IPS-20b (cell line): ENCODE data around the gene TRIM10.
A peak's percentile ranks its signal among the peaks of the same experiment; 100 is the strongest.

Experiments
- H3K27ac ChIP-seq: one replicate; pipeline ENCODE4 v1.5.1; 2013; ENCODE audit warnings: low read length
- H3K27me3 ChIP-seq: 2 replicates; pipeline ENCODE4 v1.6.1; 2013; ENCODE audit warnings: mild to moderate bottlenecking, low read length, inconsistent platforms; ENCODE audit not compliant: insufficient read depth
- H3K36me3 ChIP-seq: 2 replicates; pipeline ENCODE4 v1.6.1; 2013; ENCODE audit warnings: low read depth, mild to moderate bottlenecking, inconsistent platforms, low read length, moderate library complexity; ENCODE audit not compliant: insufficient read depth
- H3K4me1 ChIP-seq: 2 replicates; pipeline ENCODE4 v1.6.1; 2013; ENCODE audit warnings: mild to moderate bottlenecking, control low read depth, inconsistent platforms, low read length, moderate library complexity; ENCODE audit not compliant: insufficient read depth
- H3K4me3 ChIP-seq: 2 replicates; pipeline ENCODE4 v1.5.1; 2013; ENCODE audit warnings: mild to moderate bottlenecking, low read length, inconsistent platforms
- H3K9ac ChIP-seq: 2 replicates; pipeline ENCODE4 v1.6.1; 2013; ENCODE audit warnings: low read depth, mild to moderate bottlenecking, inconsistent platforms, low read length, moderate library complexity
- H3K9me3 ChIP-seq: 2 replicates; pipeline ENCODE4 v1.6.1; 2013; ENCODE audit warnings: mild to moderate bottlenecking, low read depth, low read length, inconsistent platforms; ENCODE audit not compliant: insufficient read depth

The TRIM10 gene

GRCh38 chr6:30160785-30161531 lies at the start of gene TRIM10:
Gene TRIM10 (minus strand): TSS chr6:30161211. CDS start chr6:30160858, 353 bp downstream.
- Histone ChIP-seq H3K36me3 (no peaks in the 10 kb centered on the region), H3K27me3 (peaks cover 4% of the 10 kb centered on the region; the same call in 1 of the 2 replicates), H3K4me1 (no peaks in the 10 kb centered on the region), H3K9me3 (no peaks in the 10 kb centered on the region), H3K9ac (no peak within 1 kb of the TSS), H3K27ac (no peak within 1 kb of the TSS), H3K4me3 (no peak within 1 kb of the TSS)

DNA sequence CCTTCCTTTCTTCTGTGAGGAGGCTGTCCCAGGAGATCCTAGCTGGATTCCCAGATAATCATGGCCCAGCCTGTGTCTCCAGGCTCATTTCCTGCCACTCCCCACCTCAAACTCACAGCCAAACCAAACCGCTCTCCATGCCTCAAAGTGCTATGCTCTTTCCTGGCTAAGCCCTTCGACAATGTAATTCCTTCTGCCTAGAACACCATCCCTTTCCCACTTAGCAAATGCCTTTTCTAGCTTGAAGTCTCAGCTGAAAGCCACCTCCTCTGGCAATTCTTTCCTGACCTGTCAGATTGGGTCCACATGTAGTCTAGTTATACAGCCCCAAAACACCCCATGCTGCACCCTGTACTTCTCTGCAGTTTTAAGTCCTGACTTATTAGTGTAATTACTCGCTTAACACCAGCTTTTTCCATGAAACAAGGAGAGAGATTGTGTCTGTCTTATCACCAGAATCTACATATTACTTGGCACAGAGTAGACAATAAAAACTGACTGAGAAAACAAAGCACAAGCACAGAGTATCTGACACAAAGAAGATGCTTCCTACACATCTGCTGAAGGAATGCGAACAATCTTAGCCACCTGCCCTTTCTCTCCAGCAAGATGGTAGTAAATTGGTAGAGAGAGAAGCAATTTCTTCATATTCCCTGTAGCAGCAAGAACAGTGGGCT lies 46.7 kb upstream of the TRIM10 start:
- H3K36me3 ChIP-seq: 0 out of 2 replicates have a peak, but pooled peaks cover 12% of the 10 kb centered on the region

GRCh38 chr6:30206799-30207618 lies 46.0 kb upstream of the TRIM10 start:
- H3K9me3 ChIP-seq: no peaks in the 10 kb centered on the region
- peak overlapping the region; percentile 15; the same call in 1 of the 2 replicates for H3K4me3 ChIP-seq
- H3K4me1 ChIP-seq: peaks cover 37% of the 10 kb centered on the region
- no peaks in the 10 kb centered on the region for H3K27me3 ChIP-seq
- H3K27ac ChIP-seq: no peak overlapping the region
- 0 out of 2 replicates have a peak, but pooled peaks cover 12% of the 10 kb centered on the region for H3K36me3 ChIP-seq
- H3K9ac ChIP-seq: no peak overlapping the region

More for the DNA sequence above, 46.7 kb upstream of the TRIM10 start:
- Histone ChIP-seq H3K9me3 (no peaks in the 10 kb centered on the region), H3K4me1 (peaks cover 32% of the 10 kb centered on the region), H3K4me3 (no peak overlapping the region), H3K27ac (no peak overlapping the region), H3K27me3 (no peaks in the 10 kb centered on the region), H3K9ac (no peak overlapping the region)

DNA sequence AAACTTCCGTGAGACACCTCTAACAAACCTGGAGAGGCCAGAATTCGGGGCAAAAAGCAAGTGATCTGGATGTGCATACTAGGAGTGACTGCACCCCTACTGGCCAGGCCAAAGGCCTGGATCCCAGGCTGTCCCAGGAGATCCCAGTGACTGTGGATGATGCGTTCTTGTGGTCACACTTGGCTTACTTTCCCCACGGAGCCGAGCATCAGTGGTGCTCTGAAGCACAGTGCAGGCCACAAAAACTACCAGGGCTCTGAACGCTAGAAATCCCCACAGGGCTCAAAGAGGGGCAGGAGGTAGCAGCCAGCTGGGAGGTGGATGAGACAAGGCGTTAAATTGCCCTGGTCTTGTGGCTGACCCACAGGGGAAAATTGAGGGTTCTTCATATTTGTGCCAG lies 45.1 kb upstream of the TRIM10 start:
- H3K36me3 ChIP-seq: 0 out of 2 replicates have a peak, but pooled peaks cover 12% of the 10 kb centered on the region
- no peaks in the 10 kb centered on the region for H3K27me3 ChIP-seq
- no peak overlapping the region for H3K27ac ChIP-seq
- peaks cover 37% of the 10 kb centered on the region for H3K4me1 ChIP-seq
- H3K9me3 ChIP-seq: no peaks in the 10 kb centered on the region
- H3K9ac ChIP-seq: no peak overlapping the region
- H3K4me3 ChIP-seq: no peak overlapping the region

DNA sequence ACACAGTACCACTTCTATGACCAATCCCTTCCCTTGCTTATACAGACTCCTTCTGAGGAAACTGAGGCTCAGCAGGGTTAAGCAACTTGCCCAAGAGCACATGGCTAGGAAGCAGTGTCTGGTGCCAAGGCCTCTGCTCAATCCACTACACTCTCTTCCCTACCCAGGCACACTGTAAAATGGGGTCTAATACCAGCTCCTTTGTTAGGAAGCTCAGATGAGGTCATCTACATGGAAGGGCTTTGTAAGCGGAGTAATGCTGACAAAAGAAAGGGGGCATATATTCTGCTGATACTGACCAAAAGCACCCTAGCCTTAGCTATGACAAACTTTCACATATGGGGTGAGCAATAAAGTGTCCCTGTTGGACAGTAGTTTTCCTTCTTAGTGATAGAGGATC lies 43.1 kb upstream of the TRIM10 start:
- H3K27me3 ChIP-seq: no peaks in the 10 kb centered on the region
- H3K4me3 ChIP-seq: no peak overlapping the region
- peaks cover 19% of the 10 kb centered on the region for H3K36me3 ChIP-seq
- no peaks in the 10 kb centered on the region for H3K9me3 ChIP-seq
- H3K4me1 ChIP-seq: peaks cover 30% of the 10 kb centered on the region
- no peak overlapping the region for H3K9ac ChIP-seq
- no peak overlapping the region for H3K27ac ChIP-seq

GRCh38 chr6:30202366-30202765 lies 41.4 kb upstream of the TRIM10 start:
- Histone ChIP-seq H3K27ac (no peak overlapping the region), H3K4me3 (no peak overlapping the region), H3K27me3 (no peaks in the 10 kb centered on the region), H3K9me3 (no peaks in the 10 kb centered on the region), H3K4me1 (peaks cover 23% of the 10 kb centered on the region), H3K9ac (no peak overlapping the region), H3K36me3 (peaks cover 31% of the 10 kb centered on the region)

GRCh38 chr6:30200551-30201281 lies 39.7 kb upstream of the TRIM10 start:
- Histone ChIP-seq H3K36me3 (peaks cover 48% of the 10 kb centered on the region), H3K4me3 (no peak overlapping the region), H3K9me3 (no peaks in the 10 kb centered on the region), H3K27ac (no peak overlapping the region), H3K9ac (no peak overlapping the region), H3K4me1 (peaks cover 19% of the 10 kb centered on the region), H3K27me3 (no peaks in the 10 kb centered on the region)

DNA sequence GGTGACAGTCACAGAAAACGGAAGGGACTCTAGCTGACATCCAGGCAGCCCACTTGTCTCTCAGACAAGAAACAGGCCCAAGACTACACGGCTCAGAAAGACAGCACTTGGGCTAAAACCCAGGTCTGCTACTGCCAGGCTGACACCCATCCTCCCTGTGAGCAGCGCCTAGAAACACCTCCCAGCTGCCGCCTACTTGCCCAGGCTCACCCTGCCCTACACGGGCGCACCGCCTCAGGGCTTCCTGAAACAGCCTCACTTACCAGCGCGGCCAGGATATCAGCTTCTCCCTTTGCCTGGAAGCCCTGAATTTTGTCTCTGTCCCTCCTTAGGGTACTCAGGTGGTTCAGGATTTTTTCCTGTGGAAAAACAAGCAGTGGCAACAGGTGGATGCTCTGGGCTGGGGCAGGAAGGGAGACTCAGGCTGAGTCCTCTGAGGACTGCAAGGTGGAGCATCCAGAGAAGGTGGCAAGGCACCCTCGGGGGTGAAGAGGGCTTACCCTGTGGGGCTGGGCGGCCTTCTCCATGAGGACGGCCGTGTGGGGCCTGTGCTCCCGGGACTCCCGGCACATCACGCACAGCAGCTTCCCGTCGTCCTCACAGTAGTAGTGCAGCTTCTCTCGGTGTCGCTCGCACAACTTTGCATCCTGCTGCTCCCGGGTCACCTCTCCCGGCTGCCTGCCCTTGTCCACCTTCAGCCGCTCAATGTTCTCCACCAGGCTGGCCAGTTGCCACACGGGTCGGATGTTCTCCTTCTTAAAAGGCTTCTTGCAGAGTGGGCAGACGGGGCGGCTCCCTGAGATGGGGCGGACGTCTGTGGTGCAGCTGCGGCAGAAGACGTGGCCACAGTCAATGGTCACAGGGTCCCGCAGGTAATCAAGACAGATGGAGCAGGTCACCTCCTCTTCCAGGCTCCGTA lies 37.4 kb upstream of the TRIM10 start:
- no peak overlapping the region for H3K9ac ChIP-seq
- H3K36me3 ChIP-seq: peaks cover 65% of the 10 kb centered on the region
- no peaks in the 10 kb centered on the region for H3K27me3 ChIP-seq
- H3K27ac ChIP-seq: no peak overlapping the region
- no peak overlapping the region for H3K4me3 ChIP-seq
- H3K9me3 ChIP-seq: no peaks in the 10 kb centered on the region
- peaks cover 16% of the 10 kb centered on the region for H3K4me1 ChIP-seq

DNA sequence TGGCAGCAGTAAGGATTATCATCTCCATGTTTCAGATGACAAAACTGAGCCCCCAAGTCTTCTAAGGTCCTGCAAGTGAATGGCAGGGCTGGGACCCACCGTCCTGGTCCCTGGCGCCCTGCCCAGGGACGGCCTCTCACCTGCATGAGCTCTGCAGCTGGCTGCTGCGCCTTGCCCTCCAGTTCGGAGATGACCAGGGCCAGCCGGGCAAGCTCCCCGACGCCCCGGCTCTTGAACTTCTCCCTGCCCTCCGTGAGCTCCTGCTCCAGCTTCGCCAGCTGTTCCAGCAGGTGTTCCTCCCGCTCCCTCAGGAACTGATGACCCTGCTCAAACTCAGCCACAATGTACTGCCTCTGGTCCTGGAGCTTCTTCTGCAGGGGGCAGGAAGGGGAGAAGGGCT lies 35.4 kb upstream of the TRIM10 start:
- peaks cover 74% of the 10 kb centered on the region for H3K36me3 ChIP-seq
- H3K9ac ChIP-seq: no peak overlapping the region
- no peak overlapping the region for H3K27ac ChIP-seq
- H3K27me3 ChIP-seq: no peaks in the 10 kb centered on the region
- H3K4me1 ChIP-seq: peaks cover 6% of the 10 kb centered on the region; the same call in 1 of the 2 replicates
- no peaks in the 10 kb centered on the region for H3K9me3 ChIP-seq
- H3K4me3 ChIP-seq: no peak overlapping the region

DNA sequence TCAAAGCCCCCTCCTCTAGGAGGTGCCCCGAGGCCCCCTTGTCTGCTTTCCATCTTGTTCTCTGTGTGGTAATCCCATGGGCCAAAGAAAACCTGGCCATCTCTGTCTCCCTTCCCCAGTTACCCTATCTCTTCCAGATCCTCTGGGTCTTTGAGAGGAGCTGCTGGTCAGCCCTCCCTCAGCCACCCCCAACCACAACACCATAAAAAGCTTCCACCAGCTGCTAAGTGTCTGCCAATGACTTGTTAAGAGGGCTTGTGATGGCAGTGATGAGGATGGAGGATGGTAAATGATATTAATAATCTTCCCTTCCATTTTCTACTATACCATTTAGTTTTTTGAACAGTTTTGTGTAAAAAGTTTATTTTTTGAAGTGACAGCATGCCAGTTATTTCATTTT lies 34.9 kb upstream of the TRIM10 start:
- Histone ChIP-seq H3K4me1 (peaks cover 3% of the 10 kb centered on the region; the same call in 1 of the 2 replicates), H3K9ac (no peak overlapping the region), H3K27me3 (no peaks in the 10 kb centered on the region), H3K27ac (no peak overlapping the region), H3K36me3 (peaks cover 77% of the 10 kb centered on the region), H3K4me3 (no peak overlapping the region), H3K9me3 (no peaks in the 10 kb centered on the region)
